Stomach (tissue), 9 donors: ENCODE results near the gene ACTN3. TPM values are rescaled to one million over a fixed set of nuclear protein-coding genes. Genes with fewer than 3 reads are reported as not detected.

ENCODE experiments used
- DNase-seq, 2 donors: peaks; one replicate each; pipeline versions ENCODE4 v3.0.0 to v3.0.0-alpha.2; 2013 to 2019
- H3K27ac ChIP-seq, 5 donors: fragments of 200-600 bp in 4 of 5; sonication (generic) in 4 of 5; one replicate each; pipeline ENCODE4 v1.5.1; 2013 to 2019; ENCODE audit warnings: mild to moderate bottlenecking in 1 of 5, moderate library complexity in 1 of 5
- H3K27me3 ChIP-seq, 3 donors: fragments of 200-600 bp; sonication (generic); one replicate each; pipeline ENCODE4 v1.5.1; 2017 to 2019; ENCODE audit warnings: mixed run types in 1 of 3
- H3K36me3 ChIP-seq, 4 donors: fragments of 200-600 bp; sonication (generic); 1 replicate in 3 of 4; 2 replicates in 1 of 4; pipeline ENCODE4 v1.5.1; 2016 to 2019
- H3K4me1 ChIP-seq, 4 donors: fragments of 200-600 bp; sonication (generic); one replicate each; pipeline ENCODE4 v1.5.1; 2016 to 2019
- H3K4me3 ChIP-seq, 4 donors: fragments of 200-600 bp; sonication (generic) in 3 of 4; one replicate each; pipeline ENCODE4 v1.5.1; 2016 to 2019; ENCODE audit warnings: mild to moderate bottlenecking in 1 of 4
- H3K9me3 ChIP-seq, 4 donors: fragments of 200-600 bp; sonication (generic); one replicate each; pipeline ENCODE4 v1.5.1; 2016 to 2019
- CTCF ChIP-seq, 7 experiments: fragments of 450-650 bp in 4 of 7; fragments of 200-600 bp in 3 of 7; sonication (generic) in 3 of 7; IDR thresholded peaks; one replicate each; pipeline ENCODE4 v1.5.1; 2016 to 2019; ENCODE audit warnings: antibody characterized with exemption in 7 of 7, control low read depth in 2 of 7, mild to moderate bottlenecking in 1 of 7
- EP300 ChIP-seq: sonication (generic); formaldehyde crosslinking; IDR thresholded peaks from one replicate; pipeline ENCODE4 v1.6.1; 2017; ENCODE audit warnings: antibody characterized with exemption
- POLR2A ChIP-seq, 4 donors: fragments of 450-650 bp; IDR thresholded peaks; one replicate each; pipeline ENCODE4 v1.6.1; 2016; ENCODE audit warnings: antibody characterized with exemption in 4 of 4, control low read depth in 2 of 4, mild to moderate bottlenecking in 1 of 4, moderate library complexity in 1 of 4
- POLR2AphosphoS5 ChIP-seq, 3 donors: sonication (generic); formaldehyde crosslinking; IDR thresholded peaks; one replicate each; pipeline ENCODE4 v1.6.1; 2016; ENCODE audit warnings: antibody characterized with exemption in 3 of 3
- WGBS, 5 donors: extraction: QIAGEN DNeasy Blood & Tissue Kit in 3 of 5; methylation state at CpG; one replicate each; pipeline versions ENCODE4 v1.1.5 to v1.1.7; 2013 to 2018; 5-methylcytosine and 5-hydroxymethylcytosine counted together
- intact Hi-C: fragments of 100-400 bp; cut with DNase I; formaldehyde crosslinking; loops from one replicate; pipeline ENCODE4 v1.15.1; 2023; ENCODE audit warnings: low total_unique reads
- polyA plus RNA-seq, 3 donors: library from polyadenylated mRNA; stranded (reverse); fragments of 200-250 nt; gene quantifications; one replicate each; pipeline ENCODE4 v1.2.3, GENCODE V29; 2013
- total RNA-seq, 5 donors: library from RNA; depleted of rRNA; stranded (reverse); fragments of >200 nt; gene quantifications; one replicate each; pipeline versions ENCODE4 v1.1.0 to v1.2.3, GENCODE V29; 2014 to 2016
- donor health status: healthy with polysubstance abuse.
- donor health status: Bipolar disorder and iron deficiency.
- donor health status: healthy.

Gene ACTN3
- total and polyA plus RNA-seq, 8 donors = 0.03 to 0.92 TPM; not detected in 6

- Histone ChIP-seq H3K4me1 (peaks cover 15 to 22% (median 20%) of the 10 kb centered on the region in 4 donors), H3K27ac (peak overlapping the region in 2 of 5 donors; percentile 41 to 69), H3K9me3 (no peaks in the 10 kb centered on the region), H3K36me3 (peaks cover 0 to 42% (median 22%) of the 10 kb centered on the region in 4 donors), H3K27me3 (peaks cover 0 to 6% (median 0%) of the 10 kb centered on the region in 3 donors), H3K4me3 (peak overlapping the region; percentile 64 to 76 (median 68))
- WGBS, 5 donors = 64 to 80% (median 66%) methylated on average over 8 to 15 of the region's 15 CpGs
- DNase-seq = no peak
- intact Hi-C loops = no loop called here
- no peak for TF ChIP-seq CTCF (IDR thresholded peaks at IDR 0.05)
- no peak for TF ChIP-seq POLR2A (IDR thresholded peaks at IDR 0.05)
- no peak for TF ChIP-seq EP300
- no peak for TF ChIP-seq POLR2AphosphoS5 (IDR thresholded peaks at IDR 0.05)
These were observed 21.1 kb downstream of the ACTN3 start for GRCh38 chr11:66567787-66568123.

- TF ChIP-seq POLR2AphosphoS5 (IDR thresholded peaks at IDR 0.05) (peak in 2 of 3 donors; percentile 9 to 77), EP300 (no peak), CTCF (IDR thresholded peaks at IDR 0.05) (no peak), POLR2A (IDR thresholded peaks at IDR 0.05) (no peak)
- 2 to 5% (median 3%) methylated on average over 30 to 77 of the region's 77 CpGs for WGBS, 5 donors
- H3K27me3 ChIP-seq = peaks cover 0 to 6% (median 0%) of the 10 kb centered on the region in 3 donors
- no peaks in the 10 kb centered on the region for H3K9me3 ChIP-seq
- peaks cover 0 to 37% (median 22%) of the 10 kb centered on the region in 4 donors for H3K36me3 ChIP-seq
- intact Hi-C loops = no loop called here
- peak within 1 kb of the TSS in 2 of 5 donors; percentile 41 to 69 for H3K27ac ChIP-seq
- peak; percentile 91 to 93 for DNase-seq
- H3K4me1 ChIP-seq = peaks cover 15 to 22% (median 20%) of the 10 kb centered on the region in 4 donors
- peak within 1 kb of the TSS; percentile 64 to 76 (median 68) for H3K4me3 ChIP-seq
These were observed 21.6 kb downstream of the ACTN3 start, which contains the start of gene CTSF for GRCh38 chr11:66568124-66568916. Gene CTSF, minus strand, starts transcription at chr11:66568606. Its CDS starts 120 bp downstream, at chr11:66568486.

- H3K4me3 ChIP-seq = peak overlapping the region in 1 of 4 donors; percentile 76
- intact Hi-C loops = no loop called here
These were observed 22.4 kb downstream of the ACTN3 start for GRCh38 chr11:66569076-66569475.

More at GRCh38 chr11:66569076-66569475, 22.4 kb downstream of the ACTN3 start:
- Histone ChIP-seq H3K9me3 (no peaks in the 10 kb centered on the region), H3K36me3 (peaks cover 0 to 29% (median 16%) of the 10 kb centered on the region in 4 donors), H3K27me3 (peaks cover 0 to 6% (median 0%) of the 10 kb centered on the region in 3 donors), H3K27ac (no peak overlapping the region), H3K4me1 (peaks cover 15 to 22% (median 20%) of the 10 kb centered on the region in 4 donors)
- DNase-seq = no peak
- no peak for TF ChIP-seq POLR2AphosphoS5 (IDR thresholded peaks at IDR 0.05)
- TF ChIP-seq POLR2A (IDR thresholded peaks at IDR 0.05) = no peak
- TF ChIP-seq CTCF (IDR thresholded peaks at IDR 0.05) = no peak
- TF ChIP-seq EP300 = no peak
- 79 to 90% (median 88%) methylated on average over 7 of the region's 7 CpGs for WGBS, 5 donors
